GM12864 (cell line): ENCODE results near the gene HNRNPF.

Experiments used
- DNase-seq: peaks from one replicate; pipeline ENCODE4 v3.0.0-alpha.2; 2011; ENCODE audit warnings: low read depth
- H3K4me3 ChIP-seq: 2 replicates; pipeline ENCODE4 v1.5.1; 2011; ENCODE audit warnings: mild to moderate bottlenecking, low read depth, low read length, control low read depth
- TF ChIP-seq, protein P1 (sequence below): IDR thresholded peaks from 2 replicates; pipeline ENCODE4 v1.5.1; 2011; ENCODE audit warnings: low read depth, mild to moderate bottlenecking, moderate library complexity, low read length, control low read depth, inconsistent platforms; ENCODE audit errors: missing control alignments

The HNRNPF gene

DNA sequence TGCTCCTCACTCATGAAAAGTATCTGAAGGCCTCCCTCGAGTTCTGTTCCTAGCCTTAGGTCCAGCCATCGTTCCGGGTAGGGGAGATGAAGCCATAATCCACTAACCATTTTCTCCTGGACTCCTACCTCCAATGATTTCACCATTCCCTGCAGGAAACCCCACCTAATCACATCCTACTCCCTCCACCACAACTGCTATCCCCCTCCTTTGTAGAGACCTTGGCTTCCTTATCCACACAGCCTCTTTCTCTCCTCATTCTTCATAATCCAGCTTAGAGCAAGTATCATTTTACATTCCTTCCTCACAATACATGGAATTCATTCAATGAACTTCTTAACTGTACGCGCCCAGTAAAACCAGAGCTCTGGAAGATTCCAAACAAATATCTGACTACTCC, 18.7 kb downstream of the HNRNPF start:
- H3K4me3 ChIP-seq, result no peak overlapping the region
- no peak for DNase-seq
- TF ChIP-seq, protein P1, sequence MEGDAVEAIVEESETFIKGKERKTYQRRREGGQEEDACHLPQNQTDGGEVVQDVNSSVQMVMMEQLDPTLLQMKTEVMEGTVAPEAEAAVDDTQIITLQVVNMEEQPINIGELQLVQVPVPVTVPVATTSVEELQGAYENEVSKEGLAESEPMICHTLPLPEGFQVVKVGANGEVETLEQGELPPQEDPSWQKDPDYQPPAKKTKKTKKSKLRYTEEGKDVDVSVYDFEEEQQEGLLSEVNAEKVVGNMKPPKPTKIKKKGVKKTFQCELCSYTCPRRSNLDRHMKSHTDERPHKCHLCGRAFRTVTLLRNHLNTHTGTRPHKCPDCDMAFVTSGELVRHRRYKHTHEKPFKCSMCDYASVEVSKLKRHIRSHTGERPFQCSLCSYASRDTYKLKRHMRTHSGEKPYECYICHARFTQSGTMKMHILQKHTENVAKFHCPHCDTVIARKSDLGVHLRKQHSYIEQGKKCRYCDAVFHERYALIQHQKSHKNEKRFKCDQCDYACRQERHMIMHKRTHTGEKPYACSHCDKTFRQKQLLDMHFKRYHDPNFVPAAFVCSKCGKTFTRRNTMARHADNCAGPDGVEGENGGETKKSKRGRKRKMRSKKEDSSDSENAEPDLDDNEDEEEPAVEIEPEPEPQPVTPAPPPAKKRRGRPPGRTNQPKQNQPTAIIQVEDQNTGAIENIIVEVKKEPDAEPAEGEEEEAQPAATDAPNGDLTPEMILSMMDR, result no peak

- no peak for DNase-seq
- no peak overlapping the region for H3K4me3 ChIP-seq
- TF ChIP-seq, protein P1, result no peak
Observed at GRCh38 chr10:43389867-43390266, 19.1 kb downstream of the HNRNPF start.

DNA sequence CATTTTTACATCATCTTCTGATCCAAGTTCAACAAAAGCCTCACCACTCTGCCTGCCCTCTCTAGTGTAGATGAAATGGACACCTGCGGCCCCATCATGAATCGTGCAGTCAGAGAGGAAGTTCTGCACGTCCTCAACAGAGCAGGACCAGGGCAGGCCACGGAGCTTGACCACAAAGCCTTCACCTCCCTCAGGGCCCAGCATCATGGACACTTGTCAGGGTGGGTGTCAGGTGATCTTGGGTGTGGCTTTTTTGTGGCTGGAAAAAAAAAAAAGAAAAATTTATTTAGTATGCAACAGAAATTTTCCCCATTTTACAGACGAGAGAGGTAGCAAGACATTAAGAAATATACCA, 21.3 kb downstream of the HNRNPF start:
- no peak overlapping the region for H3K4me3 ChIP-seq

GRCh38 chr10:43386981-43387677, 21.9 kb downstream of the HNRNPF start:
- DNase-seq, result no peak
- no peak overlapping the region for H3K4me3 ChIP-seq
- TF ChIP-seq, protein P1, result no peak

More for the DNA sequence above, 21.3 kb downstream of the HNRNPF start:
- TF ChIP-seq, protein P1, result no peak
- DNase-seq, result no peak

DNA sequence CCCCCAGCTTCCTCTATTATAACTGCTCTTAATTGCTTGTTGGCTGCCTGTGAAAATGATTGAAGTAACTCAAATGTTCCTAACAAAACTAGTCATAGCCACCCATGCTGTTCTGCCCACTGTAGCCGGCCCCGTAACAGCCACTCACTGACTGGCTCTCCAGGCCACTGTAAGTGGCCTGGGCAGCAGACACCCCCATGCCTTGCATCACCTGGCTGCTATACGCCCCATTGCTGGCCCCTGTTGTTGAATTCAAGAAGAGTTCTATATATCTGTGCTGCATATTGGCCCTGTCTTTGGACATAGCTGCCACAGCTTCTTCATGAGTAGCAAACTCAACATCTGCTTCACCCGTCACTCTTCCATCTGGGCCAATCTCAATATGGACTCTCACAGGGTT, 22.4 kb downstream of the HNRNPF start:
- no peak for DNase-seq
- H3K4me3 ChIP-seq, result no peak overlapping the region
- TF ChIP-seq, protein P1, result no peak

- DNase-seq, result no peak
- TF ChIP-seq, protein P1, result no peak
- no peak overlapping the region for H3K4me3 ChIP-seq
Observed at GRCh38 chr10:43385412-43386004, 23.5 kb downstream of the HNRNPF start.
